GM12875 (cell line): ENCODE measurements around the gene TM7SF2.

Experiments
- H3K4me3 ChIP-seq: one replicate; pipeline ENCODE4 v1.5.1; 2011; ENCODE audit warnings: low read depth, low read length, control low read depth
- CTCF ChIP-seq: IDR thresholded peaks from 2 replicates; pipeline ENCODE4 v1.5.1; 2011; ENCODE audit warnings: low read depth, mild to moderate bottlenecking, control low read depth, inconsistent platforms, low read length, moderate library complexity, borderline replicate concordance; ENCODE audit not compliant: insufficient read depth

TM7SF2 gene

DNA sequence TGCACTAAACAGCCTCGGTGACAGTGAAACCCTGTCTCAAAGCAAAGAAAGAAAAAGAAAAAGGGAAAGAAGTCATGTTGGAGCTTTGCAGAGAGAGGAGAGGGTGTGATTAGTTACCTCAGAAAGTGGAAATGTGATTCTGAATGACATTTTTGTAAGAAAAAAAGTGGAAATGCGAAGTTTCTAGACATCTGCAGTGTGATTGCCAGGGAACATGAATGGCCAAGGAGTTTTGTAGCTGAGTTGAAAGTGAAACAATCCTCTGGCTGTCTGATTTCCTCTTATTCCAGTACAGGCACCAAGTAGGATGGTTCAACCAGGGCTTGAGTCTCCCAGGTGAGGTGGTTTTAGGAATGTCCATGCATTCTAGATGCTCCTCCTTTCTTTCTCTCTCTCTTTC is 40.5 kb downstream of the TM7SF2 start:
- no peak for TF ChIP-seq CTCF
- H3K4me3 ChIP-seq: no peak overlapping the region

DNA sequence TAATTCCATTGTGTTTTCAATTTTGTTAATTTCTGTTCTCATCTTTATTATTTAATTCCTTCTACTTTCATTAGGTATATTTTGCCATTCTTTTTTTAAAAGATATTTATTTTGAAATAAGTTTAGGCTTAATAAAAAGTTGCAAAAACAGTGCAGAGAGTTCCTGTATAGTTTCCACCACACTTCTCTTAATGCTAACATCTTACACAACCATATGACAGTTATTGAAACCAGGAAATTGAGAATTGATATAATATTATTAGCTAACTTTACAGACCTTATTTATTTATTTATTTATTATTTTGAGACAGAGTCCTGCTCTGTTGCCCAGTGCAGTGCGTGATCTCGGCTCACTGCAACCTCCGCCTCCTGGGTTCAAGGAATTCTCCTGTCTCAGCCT is 44.6 kb downstream of the TM7SF2 start:
- TF ChIP-seq CTCF: no peak
- no peak overlapping the region for H3K4me3 ChIP-seq

DNA sequence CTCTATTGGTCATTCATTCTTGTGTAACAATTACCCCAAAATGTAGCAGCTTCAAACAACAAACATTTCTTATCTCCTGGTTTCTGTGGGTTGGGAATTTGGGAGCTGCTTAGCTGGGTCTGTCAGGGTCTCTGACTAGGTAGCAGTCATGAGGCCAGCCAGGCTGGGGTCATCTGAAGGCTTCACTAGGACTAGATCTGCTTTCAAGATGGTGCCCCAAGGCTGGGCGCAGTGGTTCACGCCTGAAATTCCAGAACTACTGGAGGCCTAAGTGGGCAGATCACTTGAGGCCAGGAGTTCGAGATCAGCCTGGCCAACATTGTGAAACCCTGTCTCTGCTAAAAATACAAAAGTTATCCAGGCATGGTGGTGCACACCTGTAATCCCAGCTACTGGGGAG is 45.3 kb downstream of the TM7SF2 start:
- H3K4me3 ChIP-seq: no peak overlapping the region
- TF ChIP-seq CTCF: no peak

DNA sequence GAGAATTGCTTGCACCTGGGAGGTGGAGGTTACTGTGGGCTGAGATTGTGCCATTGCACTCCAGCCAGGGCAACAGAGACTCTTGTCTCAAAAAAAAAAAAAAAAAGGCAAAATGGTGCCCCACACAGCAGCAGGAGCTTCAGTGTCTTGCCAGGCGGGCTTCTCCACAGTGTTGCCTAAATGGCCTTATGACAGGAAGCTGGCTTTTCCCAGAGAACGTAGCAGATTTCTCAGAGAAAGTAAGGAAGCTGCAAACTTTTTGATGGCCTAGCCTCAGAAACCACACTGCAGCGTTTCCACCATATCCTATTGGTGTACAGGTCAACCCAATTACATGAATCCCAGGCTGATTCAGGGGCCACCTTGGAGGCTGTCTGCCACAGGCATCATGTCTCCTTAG is 45.7 kb downstream of the TM7SF2 start:
- TF ChIP-seq CTCF: no peak
- no peak overlapping the region for H3K4me3 ChIP-seq

DNA sequence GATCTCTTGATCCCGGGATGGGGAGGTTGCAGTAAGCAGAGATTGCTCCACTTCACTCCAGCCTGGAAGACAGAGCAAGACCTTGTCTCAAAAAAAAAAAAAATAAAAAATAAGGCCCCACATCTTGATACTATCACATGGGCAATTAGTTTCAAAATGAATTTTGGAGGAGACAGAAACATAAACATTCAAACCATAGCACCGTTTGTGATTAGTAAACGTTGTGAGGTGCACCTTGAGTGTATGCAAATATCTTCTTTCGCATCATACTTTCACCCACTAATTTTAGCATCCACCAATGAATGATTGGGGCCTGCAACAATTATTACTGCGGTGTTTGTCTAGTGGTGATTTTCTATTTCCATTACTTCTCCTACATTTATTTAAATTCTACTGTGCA is 47.3 kb downstream of the TM7SF2 start:
- TF ChIP-seq CTCF: no peak
- H3K4me3 ChIP-seq: no peak overlapping the region

DNA sequence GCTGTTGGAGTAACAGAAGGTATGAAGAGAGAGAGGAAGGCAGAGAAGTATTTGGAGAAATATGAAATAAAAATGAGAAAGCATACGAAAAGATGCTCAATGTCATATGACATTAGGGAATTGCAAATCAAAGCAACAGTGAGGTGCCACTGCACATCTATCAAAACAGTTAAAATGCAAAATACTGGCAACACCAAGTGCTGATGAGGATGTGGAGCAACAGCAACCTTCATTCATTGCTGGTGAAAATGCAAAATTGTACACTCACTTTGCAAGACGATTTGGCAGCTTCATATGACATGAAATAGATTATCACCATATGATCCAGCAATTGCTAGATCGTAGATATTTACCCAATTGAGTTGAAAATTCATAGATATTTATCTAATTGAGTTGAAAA is 49.0 kb downstream of the TM7SF2 start:
- H3K4me3 ChIP-seq: no peak overlapping the region
- TF ChIP-seq CTCF: no peak

GRCh38 chr11:65163684-65164083 is 52.0 kb downstream of the TM7SF2 start:
- TF ChIP-seq CTCF: no peak

More at GRCh38 chr11:65163684-65164083, 52.0 kb downstream of the TM7SF2 start:
- no peak overlapping the region for H3K4me3 ChIP-seq
